Stromal cell of bone marrow (primary cell): ENCODE results near the gene PRKACG.
"Not testable (repeated sequence)": the region's sequence is repeated elsewhere in the genome, so short reads cannot be mapped to it uniquely, and the experiment has no call there.

ENCODE experiments used
- DNase-seq: peaks from one replicate; pipeline ENCODE4 v3.0.0-alpha.2; 2012; ENCODE audit warnings: low read depth

PRKACG gene

GRCh38 chr9:69014013-69014412, at the start of gene PRKACG:
Gene PRKACG, minus strand, starts transcription at chr9:69014113. Its CDS starts 21 bp downstream, at chr9:69014092.
- DNase-seq: no peak

GRCh38 chr9:69062195-69062594, 48.3 kb upstream of the PRKACG start:
- no peak for DNase-seq

GRCh38 chr9:69060766-69061165, 46.9 kb upstream of the PRKACG start:
- DNase-seq: no peak

GRCh38 chr9:69058101-69058500, 44.2 kb upstream of the PRKACG start:
- no peak for DNase-seq

GRCh38 chr9:69056191-69056815, 42.4 kb upstream of the PRKACG start:
- DNase-seq: no peak

GRCh38 chr9:69054989-69055388, 41.1 kb upstream of the PRKACG start:
- no peak for DNase-seq

GRCh38 chr9:69050936-69051335, 37.0 kb upstream of the PRKACG start:
- DNase-seq: not testable (repeated sequence)

GRCh38 chr9:69049094-69049493, 35.2 kb upstream of the PRKACG start:
- DNase-seq: no peak

GRCh38 chr9:69047371-69047770, 33.5 kb upstream of the PRKACG start:
- DNase-seq: no peak

- DNase-seq: no peak
Measured at GRCh38 chr9:69046723-69047122, 32.8 kb upstream of the PRKACG start.

- DNase-seq: no peak
Measured at GRCh38 chr9:69045821-69046220, 31.9 kb upstream of the PRKACG start.

- DNase-seq: no peak
Measured at GRCh38 chr9:69044240-69045219, 30.6 kb upstream of the PRKACG start.

GRCh38 chr9:69040646-69041045, 26.7 kb upstream of the PRKACG start:
- no peak for DNase-seq

GRCh38 chr9:69036799-69037198, 22.9 kb upstream of the PRKACG start:
- no peak for DNase-seq

- DNase-seq: no peak
Measured at GRCh38 chr9:69036309-69036708, 22.4 kb upstream of the PRKACG start.

GRCh38 chr9:69035438-69036308, 21.8 kb upstream of the PRKACG start, which contains the start of gene FXN:
Gene FXN, plus strand, starts transcription at chr9:69035752. Its CDS starts 31 bp downstream, at chr9:69035783.
- DNase-seq: no peak

- DNase-seq: no peak
Measured at GRCh38 chr9:69034071-69034470, 20.2 kb upstream of the PRKACG start.

- DNase-seq: no peak
Measured at GRCh38 chr9:69030851-69031645, 17.1 kb upstream of the PRKACG start.

GRCh38 chr9:69029535-69029934, 15.6 kb upstream of the PRKACG start:
- no peak for DNase-seq

GRCh38 chr9:69028754-69029153, 14.8 kb upstream of the PRKACG start:
- DNase-seq: no peak

- peak; percentile 10 for DNase-seq
Measured at GRCh38 chr9:69027355-69028097, 13.6 kb upstream of the PRKACG start.
